Astrocyte of the cerebellum (primary cell): ENCODE results near the gene GGN.
"Not testable (repeated sequence)": the region's sequence is repeated elsewhere in the genome, so short reads cannot be mapped to it uniquely, and the experiment has no call there.

ENCODE experiments used
- DNase-seq: peaks from one replicate; pipeline ENCODE4 v3.0.0-alpha.2; 2011; ENCODE audit warnings: low read depth
- H3K4me3 ChIP-seq: 2 replicates; pipeline ENCODE4 v1.5.1; 2011; ENCODE audit warnings: mild to moderate bottlenecking, low read depth, low read length, moderate library complexity
- CTCF ChIP-seq: IDR thresholded peaks from 2 replicates; pipeline ENCODE4 v1.5.1; 2012; ENCODE audit warnings: low read length, low read depth, moderate library complexity, mild to moderate bottlenecking; ENCODE audit errors: missing control alignments
- in situ Hi-C: cut with HindIII; loops from 2 replicates; pipeline ENCODE4 v1.10.0; 2017; ENCODE audit warnings: low sequenced_read_pairs

GGN gene

GRCh38 chr19:38355728-38356725 lies 31.8 kb downstream of the GGN start:
- no peak for DNase-seq
- TF ChIP-seq CTCF = no peak
- in situ Hi-C loops = no loop called here
- no peak overlapping the region for H3K4me3 ChIP-seq

- no peak for TF ChIP-seq CTCF
- no peak for DNase-seq
- in situ Hi-C loops = no loop called here
- H3K4me3 ChIP-seq = no peak overlapping the region
Measured at GRCh38 chr19:38352611-38353010, 35.2 kb downstream of the GGN start.

GRCh38 chr19:38351865-38352395 lies 35.9 kb downstream of the GGN start:
- TF ChIP-seq CTCF = no peak
- DNase-seq = no peak
- in situ Hi-C loops = no loop called here

GRCh38 chr19:38350883-38351282 lies 37.0 kb downstream of the GGN start:
- DNase-seq = no peak
- TF ChIP-seq CTCF = no peak
- in situ Hi-C loops = no loop called here
- H3K4me3 ChIP-seq = no peak overlapping the region

More at GRCh38 chr19:38351865-38352395, 35.9 kb downstream of the GGN start:
- H3K4me3 ChIP-seq = no peak overlapping the region

- in situ Hi-C loops = no loop called here
- TF ChIP-seq CTCF = no peak
- no peak for DNase-seq
- no peak overlapping the region for H3K4me3 ChIP-seq
Measured at GRCh38 chr19:38346837-38347236, 41.0 kb downstream of the GGN start.

GRCh38 chr19:38340927-38341326 lies 46.9 kb downstream of the GGN start:
- no peak for TF ChIP-seq CTCF
- no peak overlapping the region for H3K4me3 ChIP-seq
- in situ Hi-C loops = no loop called here
- DNase-seq = no peak

GRCh38 chr19:38339011-38339410 lies 48.8 kb downstream of the GGN start:
- H3K4me3 ChIP-seq, in situ Hi-C loops, DNase-seq: not testable (repeated sequence)
